H1 (cell line): Measurements from ENCODE around the gene RNF20. TPM values are rescaled to one million over a fixed set of nuclear protein-coding genes. Genes with fewer than 3 reads are reported as not detected.

Experiments
- CTCF ChIA-PET: fragments of 300-600 bp; sonication (Branson Sonifier 250); formaldehyde crosslinking; loops from one replicate; lab custom pipeline; 2021; ENCODE audit not compliant: partially characterized antibody; lab: Charles Lee
- POLR2A ChIA-PET: fragments of 300-600 bp; sonication (Branson Sonifier 250); formaldehyde crosslinking; loops from one replicate; lab custom pipeline; 2021; ENCODE audit warnings: inconsistent platforms; ENCODE audit not compliant: partially characterized antibody; lab: Charles Lee
- DNase-seq, 2 experiments: peaks; one replicate each; pipeline versions ENCODE4 v3.0.0 to v3.0.0-alpha.2; 2010 to 2022; ENCODE audit warnings: low spot score in 2 of 2, low read depth in 1 of 2, mixed read lengths in 1 of 2
- FAIRE-seq: peaks from 2 replicates; lab custom pipeline; 2011; peaks lifted over from hg19 to GRCh38; lab: Jason Lieb, UNC
- H2AFZ ChIP-seq: 2 replicates; pipeline ENCODE4 v1.8.1; 2012; ENCODE audit warnings: low read length, inconsistent platforms
- H2AK5ac ChIP-seq: 2 replicates; pipeline ENCODE4 v1.6.1; 2013; ENCODE audit warnings: low read depth, low read length
- H2BK120ac ChIP-seq: replicated peaks from 2 replicates; pipeline ENCODE3; 2013; ENCODE audit warnings: low read depth, low read length, inconsistent platforms
- H2BK12ac ChIP-seq: 2 replicates; pipeline ENCODE4 v1.6.1; 2013; ENCODE audit warnings: low read depth, low read length
- H2BK15ac ChIP-seq: 2 replicates; pipeline ENCODE4 v1.6.1; 2013; ENCODE audit warnings: low read length
- H2BK20ac ChIP-seq: 2 replicates; pipeline ENCODE4 v1.6.1; 2013; ENCODE audit warnings: low read length
- H2BK5ac ChIP-seq: 2 replicates; pipeline ENCODE4 v1.6.1; 2013; ENCODE audit warnings: low read depth, low read length
- H3K14ac ChIP-seq: 2 replicates; pipeline ENCODE4 v1.6.1; 2013; ENCODE audit warnings: inconsistent platforms; ENCODE audit not compliant: insufficient read length
- H3K18ac ChIP-seq: 2 replicates; pipeline ENCODE4 v1.6.1; 2013; ENCODE audit warnings: low read length; ENCODE audit errors: extremely low read depth
- H3K23ac ChIP-seq: 2 replicates; pipeline ENCODE4 v1.6.1; 2013; ENCODE audit warnings: inconsistent platforms; ENCODE audit not compliant: insufficient read length
- H3K23me2 ChIP-seq: 2 replicates; pipeline ENCODE4 v1.6.1; 2013; ENCODE audit warnings: low read depth, low read length
- H3K27ac ChIP-seq: 2 replicates; pipeline ENCODE4 v1.6.1; 2011; ENCODE audit warnings: low read depth, low read length, inconsistent platforms
- H3K27me3 ChIP-seq, 4 experiments: replicated peaks in 1 of 4; 1 replicate in 1 of 4; 2 replicates in 3 of 4; pipeline versions ENCODE4 v1.6.1 to v1.8.1; 2011 to 2013; ENCODE audit warnings: low read length in 3 of 4, mild to moderate bottlenecking in 3 of 4, inconsistent platforms in 2 of 4, mixed read lengths in 2 of 4, moderate library complexity in 1 of 4; ENCODE audit not compliant: control insufficient read depth in 3 of 4, insufficient read depth in 3 of 4; ENCODE audit errors: extremely low read depth in 1 of 4
- H3K36me3 ChIP-seq, 4 experiments: 2 replicates each; pipeline versions ENCODE4 v1.6.1 to v1.8.1; 2011 to 2013; ENCODE audit warnings: mild to moderate bottlenecking in 4 of 4, low read length in 3 of 4, moderate library complexity in 2 of 4, control low read depth in 1 of 4, inconsistent platforms in 1 of 4; ENCODE audit not compliant: insufficient read depth in 4 of 4, control insufficient read depth in 2 of 4
- H3K4ac ChIP-seq: replicated peaks from 2 replicates; pipeline ENCODE3; 2013; ENCODE audit warnings: low read length, low read depth, mixed read lengths, inconsistent platforms; ENCODE audit not compliant: insufficient read length
- H3K4me1 ChIP-seq, 4 experiments: replicated peaks in 1 of 4; 1 replicate in 1 of 4; 2 replicates in 3 of 4; pipeline versions ENCODE4 v1.6.1 to v1.8.1; 2011 to 2013; ENCODE audit warnings: low read length in 3 of 4, inconsistent platforms in 2 of 4, mixed read lengths in 1 of 4; ENCODE audit not compliant: insufficient read depth in 4 of 4, control insufficient read depth in 3 of 4
- H3K4me2 ChIP-seq, 2 experiments: 2 replicates each; pipeline versions ENCODE4 v1.6.1 to v1.8.1; 2011 to 2013; ENCODE audit warnings: low read depth in 2 of 2, low read length in 2 of 2, control low read depth in 1 of 2, inconsistent platforms in 1 of 2, mild to moderate bottlenecking in 1 of 2; ENCODE audit not compliant: insufficient read depth in 1 of 2
- H3K4me3 ChIP-seq, 4 experiments: fragments of 200-600, 300-600 bp in 1 of 4; sonication (generic), shearing (Covaris generic), sonication (Bioruptor Twin) in 1 of 4; 2 replicates each; pipeline versions ENCODE4 v1.5.1 to v1.8.1; 2011 to 2016; ENCODE audit warnings: low read length in 4 of 4, low read depth in 3 of 4, control low read depth in 2 of 4, inconsistent platforms in 2 of 4, mild to moderate bottlenecking in 2 of 4, mixed read lengths in 1 of 4, moderate library complexity in 1 of 4; ENCODE audit not compliant: insufficient read depth in 2 of 4; ENCODE audit errors: extremely low read depth in 1 of 4
- H3K56ac ChIP-seq: replicated peaks from 2 replicates; pipeline ENCODE3; 2013; ENCODE audit warnings: low read depth, mild to moderate bottlenecking, mixed read lengths, low read length, inconsistent platforms; ENCODE audit not compliant: insufficient read length
- H3K79me1 ChIP-seq: 2 replicates; pipeline ENCODE4 v1.6.1; 2013; ENCODE audit warnings: low read depth, low read length, control low read depth
- H3K79me2 ChIP-seq, 2 experiments: 2 replicates each; pipeline versions ENCODE4 v1.6.1 to v1.8.1; 2012 to 2013; ENCODE audit warnings: low read length in 2 of 2, mild to moderate bottlenecking in 2 of 2, inconsistent platforms in 1 of 2; ENCODE audit not compliant: insufficient read depth in 2 of 2, control insufficient read depth in 1 of 2
- H3K9ac ChIP-seq, 4 experiments: replicated peaks in 1 of 4; 1 replicate in 1 of 4; 2 replicates in 3 of 4; pipeline versions ENCODE4 v1.6.1 to v1.8.1; 2011 to 2013; ENCODE audit warnings: low read depth in 3 of 4, low read length in 3 of 4, control low read depth in 2 of 4, mild to moderate bottlenecking in 2 of 4, moderate library complexity in 2 of 4, inconsistent platforms in 1 of 4; ENCODE audit errors: extremely low read depth in 1 of 4
- H3K9me3 ChIP-seq, 2 experiments: 2 replicates each; pipeline versions ENCODE4 v1.6.1 to v1.8.1; 2012 to 2013; ENCODE audit warnings: mild to moderate bottlenecking in 2 of 2, moderate library complexity in 2 of 2, control low read depth in 1 of 2, inconsistent platforms in 1 of 2, low read depth in 1 of 2, low read length in 1 of 2, mixed read lengths in 1 of 2; ENCODE audit not compliant: insufficient read depth in 2 of 2
- H4K20me1 ChIP-seq, 2 experiments: replicated peaks in 1 of 2; 2 replicates each; pipeline versions ENCODE3 to v1.8.1; 2011 to 2013; ENCODE audit warnings: inconsistent platforms in 2 of 2, low read length in 2 of 2, mild to moderate bottlenecking in 1 of 2; ENCODE audit not compliant: insufficient read depth in 2 of 2, control insufficient read depth in 1 of 2
- H4K5ac ChIP-seq: 2 replicates; pipeline ENCODE4 v1.6.1; 2013; ENCODE audit warnings: low read length, low read depth, mixed read lengths, inconsistent platforms; ENCODE audit not compliant: insufficient read length
- H4K8ac ChIP-seq: 2 replicates; pipeline ENCODE4 v1.8.0; 2013; ENCODE audit warnings: mild to moderate bottlenecking, moderate library complexity, low read length, inconsistent platforms; ENCODE audit not compliant: insufficient read depth; ENCODE audit errors: extremely low read depth
- H4K91ac ChIP-seq: replicated peaks from 2 replicates; pipeline ENCODE3; 2013; ENCODE audit warnings: low read length, mixed read lengths, inconsistent platforms; ENCODE audit not compliant: insufficient read length
- BRCA1 ChIP-seq: IDR thresholded peaks from 2 replicates; pipeline ENCODE4 v1.6.1; 2012; ENCODE audit warnings: low read depth, low read length, improper control_type of control experiment
- EGR1 ChIP-seq: IDR thresholded peaks from 2 replicates; pipeline ENCODE4 v1.6.1; 2011; ENCODE audit warnings: low read depth, low read length, borderline replicate concordance
- POLR2A ChIP-seq, 2 experiments: IDR thresholded peaks; 1 replicate in 1 of 2; 2 replicates in 1 of 2; pipeline ENCODE4 v1.6.1; 2011; ENCODE audit warnings: low read depth in 2 of 2, low read length in 2 of 2, mild to moderate bottlenecking in 2 of 2; ENCODE audit errors: control extremely low read depth in 1 of 2
- POLR2AphosphoS5 ChIP-seq: IDR thresholded peaks from 2 replicates; pipeline ENCODE4 v1.6.1; 2011; ENCODE audit warnings: low read depth, low read length
- RFX5 ChIP-seq: IDR thresholded peaks from 2 replicates; pipeline ENCODE4 v1.6.1; 2011; ENCODE audit warnings: low read depth, low read length, improper control_type of control experiment, borderline replicate concordance
- RNF2 ChIP-seq: fragments of 200-900, 300-1000 bp; sonication (generic); IDR thresholded peaks from 2 replicates; pipeline ENCODE4 v1.7.1; 2016; ENCODE audit warnings: borderline replicate concordance, low read depth, mild to moderate bottlenecking, antibody characterized with exemption, low read length; ENCODE audit not compliant: poor library complexity, severe bottlenecking; ENCODE audit errors: missing control alignments
- SIN3A ChIP-seq, 2 experiments: IDR thresholded peaks in 1 of 2; conservative IDR thresholded peaks in 1 of 2; 2 replicates each; pipeline ENCODE4 v1.6.1; 2011 to 2012; ENCODE audit warnings: low read length in 2 of 2, improper control_type of control experiment in 1 of 2, low read depth in 1 of 2, mild to moderate bottlenecking in 1 of 2
- WGBS, 2 experiments: shearing (Covaris generic) in 1 of 2; methylation state at CpG; one replicate each; pipeline versions ENCODE4 v1.1.6 to v1.1.7; 2013 to 2015; ENCODE audit warnings: low lambda C conversion rate in 2 of 2, mixed read lengths in 2 of 2, inconsistent platforms in 1 of 2, low coverage in 1 of 2, missing lambda C conversion rate in 1 of 2; ENCODE audit not compliant: insufficient replicate concordance in 2 of 2, insufficient coverage in 1 of 2, insufficient read length in 1 of 2; ENCODE audit errors: extremely low coverage in 1 of 2, missing lambda C conversion rate in 1 of 2; 5-methylcytosine and 5-hydroxymethylcytosine counted together
- polyA plus RNA-seq, 7 experiments: library from polyadenylated mRNA; depleted of rRNA in 3 of 7; stranded (reverse) in 5 of 7; unstranded in 2 of 7; fragments of >200 nt in 5 of 7; fragments of 200-250 nt in 2 of 7; gene quantifications; 1 replicate in 5 of 7; 2 replicates in 1 of 7; 4 replicates in 1 of 7; pipeline versions ENCODE4 v1.2.1 to v1.2.3, GENCODE V29; 2011 to 2013; ENCODE audit warnings: missing spikeins in 2 of 7, mixed read lengths in 2 of 7
- total RNA-seq: library from RNA; stranded (reverse); fragmentation: NEBNext Ultra II Directional; extraction: Animal tissue kit (Norgen Biotek cat#: 25700); gene quantifications from 2 replicates; pipeline ENCODE4 v1.2.1, GENCODE V29; 2021

RNF20 gene
- total and polyA plus RNA-seq, 2 of the 8 experiments (the other 6 are each of a cell fraction or from before 2014, with no cell fraction given), result 9.4 to 65.2 TPM

- 81% methylated on average over 6 of the region's 6 CpGs; no CpG with 5 or more reads in 1 of the 2 experiments for WGBS, 2 experiments
- Histone ChIP-seq H2BK5ac (no peak overlapping the region), H3K4ac (no peak overlapping the region), H2AFZ (no peak overlapping the region), H3K18ac (no peak overlapping the region), H4K20me1 (no peaks in the 10 kb centered on the region), H3K36me3 (no peaks in the 10 kb centered on the region), H3K23ac (no peak overlapping the region), H2BK15ac (no peak overlapping the region), H3K79me1 (no peaks in the 10 kb centered on the region), H3K4me3 (no peak overlapping the region), H3K79me2 (no peaks in the 10 kb centered on the region), H3K9me3 (no peaks in the 10 kb centered on the region), H3K9ac (no peak overlapping the region), H2BK20ac (no peak overlapping the region), H2BK12ac (no peak overlapping the region), H3K56ac (no peak overlapping the region), H3K27ac (no peak overlapping the region), H3K4me2 (no peak overlapping the region), H4K5ac (no peak overlapping the region), H3K27me3 (no peaks in the 10 kb centered on the region), H3K14ac (no peak overlapping the region), H4K91ac (no peak overlapping the region), H3K23me2 (no peaks in the 10 kb centered on the region), H2AK5ac (no peak overlapping the region), H3K4me1 (peaks cover 1 to 9% (median 6%) of the 10 kb centered on the region in 4 experiments; a peak in 6 of 7 replicates), H4K8ac (no peak overlapping the region), H2BK120ac (no peak overlapping the region)
- ChIA-PET CTCF (interaction anchor here (0.7 to 1.4 kb wide), 6 partner anchors 9 to 148 kb away, joined by 3 to 4 read pairs (median 4); no protein-coding TSS in a partner anchor), POLR2A (interaction anchor here (1.0 kb wide), 1 partner anchor 19 kb away, joined by 3 read pairs; no protein-coding TSS in a partner anchor)
- FAIRE-seq, result no peak
- DNase-seq, result no peak
- TF ChIP-seq RFX5 (no peak), RNF2 (no peak), EGR1 (no peak), SIN3A (conservative IDR thresholded peaks at IDR 0.05 in 1 of 2, IDR thresholded peaks at IDR 0.05 in 1 of 2; ENCODE audit: low read depth in 1 of 2, low read length in 2 of 2) (no peak), POLR2AphosphoS5 (no peak), BRCA1 (no peak), POLR2A (IDR thresholded peaks at IDR 0.05; ENCODE audit: control extremely low read depth in 1 of 2, low read depth in 2 of 2, low read length in 2 of 2) (no peak)
Measured at GRCh38 chr9:101579711-101580545, 46.3 kb downstream of the RNF20 start.
